ENCODE data around the gene GLOD4. TPM values are rescaled to one million over a fixed set of nuclear protein-coding genes. Genes with fewer than 3 reads are reported as not detected.

GLOD4 gene
- total RNA-seq, 1 donor from 2014 or later: 61.8 TPM

GRCh38 chr17:795276-795675 is 13.2 kb upstream of the GLOD4 start:
- no peak overlapping the region for H3K4me3 ChIP-seq (ENCODE audit: insufficient read depth, low read depth, low read length)
- H2AFZ ChIP-seq (ENCODE audit: low read depth, low read length): no peak overlapping the region
- Mint-ChIP-seq H3K4me3 (ENCODE audit: unreplicated experiment) (no peak overlapping the region), H3K9me3 (ENCODE audit: unreplicated experiment) (no peaks in the 10 kb centered on the region), H3K4me1 (ENCODE audit: low read depth, unreplicated experiment) (peaks cover 18% of the 10 kb centered on the region), H3K27me3 (ENCODE audit: low read depth, unreplicated experiment) (no peaks in the 10 kb centered on the region), H3K27ac (ENCODE audit: unreplicated experiment) (peak overlapping the region; percentile 41), H3K36me3 (ENCODE audit: low read depth, unreplicated experiment) (peaks cover 30% of the 10 kb centered on the region)
- H3K27ac ChIP-seq (ENCODE audit: low read depth, low read length): no peak overlapping the region
- peaks cover 12% of the 10 kb centered on the region for H3K36me3 ChIP-seq (ENCODE audit: insufficient read depth, low read length)
- peaks cover 16% of the 10 kb centered on the region for H3K4me1 ChIP-seq (ENCODE audit: insufficient read depth, low read length)
- H3K79me2 ChIP-seq (ENCODE audit: insufficient read depth, low read length): peaks cover 3% of the 10 kb centered on the region
- TF ChIP-seq EZH2 (IDR thresholded peaks at IDR 0.05; ENCODE audit: insufficient read depth, low read length) (no peak), CTCF (IDR thresholded peaks at IDR 0.05; ENCODE audit: insufficient read depth, low read depth, low read length) (no peak)
- no peaks in the 10 kb centered on the region for H3K9me3 ChIP-seq (ENCODE audit: insufficient read depth, low read depth, low read length)
- H3K27me3 ChIP-seq (ENCODE audit: insufficient read depth, low read length): no peaks in the 10 kb centered on the region
- peaks cover 23% of the 10 kb centered on the region for H4K20me1 ChIP-seq (ENCODE audit: insufficient read depth, low read length)
- DNase-seq (ENCODE audit: low read depth): no peak
- peak overlapping the region; percentile 19 for H3K9ac ChIP-seq (ENCODE audit: low read length)
- H3K4me2 ChIP-seq (ENCODE audit: low read length): peak overlapping the region; percentile 68
- FAIRE-seq: no peak

- FAIRE-seq: peak; percentile 80
- peaks cover 16% of the 10 kb centered on the region for H3K4me1 ChIP-seq (ENCODE audit: insufficient read depth, low read length)
- TF ChIP-seq CTCF (IDR thresholded peaks at IDR 0.05; ENCODE audit: insufficient read depth, low read depth, low read length): peak; percentile 65
- TF ChIP-seq EZH2 (IDR thresholded peaks at IDR 0.05; ENCODE audit: insufficient read depth, low read length): no peak
- H3K4me3 ChIP-seq (ENCODE audit: insufficient read depth, low read depth, low read length): no peak overlapping the region
- H3K79me2 ChIP-seq (ENCODE audit: insufficient read depth, low read length): peaks cover 3% of the 10 kb centered on the region
- no peaks in the 10 kb centered on the region for H3K27me3 Mint-ChIP-seq (ENCODE audit: low read depth, unreplicated experiment)
- H3K9ac ChIP-seq (ENCODE audit: low read length): peak overlapping the region; percentile 19
- H3K4me1 Mint-ChIP-seq (ENCODE audit: low read depth, unreplicated experiment): peaks cover 18% of the 10 kb centered on the region
- H3K27me3 ChIP-seq (ENCODE audit: insufficient read depth, low read length): no peaks in the 10 kb centered on the region
- peak overlapping the region; percentile 29 for H3K27ac Mint-ChIP-seq (ENCODE audit: unreplicated experiment)
- peak overlapping the region; percentile 68 for H3K4me2 ChIP-seq (ENCODE audit: low read length)
- H4K20me1 ChIP-seq (ENCODE audit: insufficient read depth, low read length): peaks cover 23% of the 10 kb centered on the region
- DNase-seq (ENCODE audit: low read depth): peak; percentile 36
- no peak overlapping the region for H2AFZ ChIP-seq (ENCODE audit: low read depth, low read length)
- no peak overlapping the region for H3K4me3 Mint-ChIP-seq (ENCODE audit: unreplicated experiment)
- no peaks in the 10 kb centered on the region for H3K9me3 ChIP-seq (ENCODE audit: insufficient read depth, low read depth, low read length)
- peaks cover 30% of the 10 kb centered on the region for H3K36me3 Mint-ChIP-seq (ENCODE audit: low read depth, unreplicated experiment)
- H3K36me3 ChIP-seq (ENCODE audit: insufficient read depth, low read length): peaks cover 9% of the 10 kb centered on the region
- H3K27ac ChIP-seq (ENCODE audit: low read depth, low read length): no peak overlapping the region
- no peaks in the 10 kb centered on the region for H3K9me3 Mint-ChIP-seq (ENCODE audit: unreplicated experiment)
These were observed 12.8 kb upstream of the GLOD4 start for GRCh38 chr17:794876-795275.

- H3K4me3 Mint-ChIP-seq (ENCODE audit: unreplicated experiment): no peak overlapping the region
- no peaks in the 10 kb centered on the region for H3K9me3 Mint-ChIP-seq (ENCODE audit: unreplicated experiment)
- DNase-seq (ENCODE audit: low read depth): no peak
These were observed 10.2 kb upstream of the GLOD4 start for GRCh38 chr17:792277-792676.

More at GRCh38 chr17:792277-792676, 10.2 kb upstream of the GLOD4 start:
- H3K4me1 Mint-ChIP-seq (ENCODE audit: low read depth, unreplicated experiment): peaks cover 18% of the 10 kb centered on the region
- no peaks in the 10 kb centered on the region for H3K27me3 Mint-ChIP-seq (ENCODE audit: low read depth, unreplicated experiment)
- peaks cover 17% of the 10 kb centered on the region for H3K36me3 ChIP-seq (ENCODE audit: insufficient read depth, low read length)
- H3K36me3 Mint-ChIP-seq (ENCODE audit: low read depth, unreplicated experiment): peaks cover 26% of the 10 kb centered on the region
- peaks cover 11% of the 10 kb centered on the region for H3K79me2 ChIP-seq (ENCODE audit: insufficient read depth, low read length)
- no peak for FAIRE-seq
- no peak overlapping the region for H3K4me3 ChIP-seq (ENCODE audit: insufficient read depth, low read depth, low read length)
- no peaks in the 10 kb centered on the region for H3K9me3 ChIP-seq (ENCODE audit: insufficient read depth, low read depth, low read length)
- peaks cover 16% of the 10 kb centered on the region for H3K4me1 ChIP-seq (ENCODE audit: insufficient read depth, low read length)
- TF ChIP-seq EZH2 (IDR thresholded peaks at IDR 0.05; ENCODE audit: insufficient read depth, low read length) (no peak), CTCF (IDR thresholded peaks at IDR 0.05; ENCODE audit: insufficient read depth, low read depth, low read length) (no peak)
- no peak overlapping the region for H3K4me2 ChIP-seq (ENCODE audit: low read length)
- no peak overlapping the region for H2AFZ ChIP-seq (ENCODE audit: low read depth, low read length)
- peaks cover 23% of the 10 kb centered on the region for H4K20me1 ChIP-seq (ENCODE audit: insufficient read depth, low read length)
- no peak overlapping the region for H3K9ac ChIP-seq (ENCODE audit: low read length)
- H3K27me3 ChIP-seq (ENCODE audit: insufficient read depth, low read length): no peaks in the 10 kb centered on the region
- no peak overlapping the region for H3K27ac ChIP-seq (ENCODE audit: low read depth, low read length)
- H3K27ac Mint-ChIP-seq (ENCODE audit: unreplicated experiment): peak overlapping the region; percentile 89
